GM21526 (cell line): ENCODE measurements around the gene TMEM236.
"Not testable (repeated sequence)": the region's sequence is repeated elsewhere in the genome, so short reads cannot be mapped to it uniquely, and the experiment has no call there.

Experiments used
- ATAC-seq: cut with Tn5 transposase; IDR thresholded peaks from one replicate; pipeline ENCODE4 v1.9.1; 2021; ENCODE audit warnings: moderate library complexity; ENCODE audit not compliant: unreplicated experiment, low FRiP score

TMEM236 gene, protein sequence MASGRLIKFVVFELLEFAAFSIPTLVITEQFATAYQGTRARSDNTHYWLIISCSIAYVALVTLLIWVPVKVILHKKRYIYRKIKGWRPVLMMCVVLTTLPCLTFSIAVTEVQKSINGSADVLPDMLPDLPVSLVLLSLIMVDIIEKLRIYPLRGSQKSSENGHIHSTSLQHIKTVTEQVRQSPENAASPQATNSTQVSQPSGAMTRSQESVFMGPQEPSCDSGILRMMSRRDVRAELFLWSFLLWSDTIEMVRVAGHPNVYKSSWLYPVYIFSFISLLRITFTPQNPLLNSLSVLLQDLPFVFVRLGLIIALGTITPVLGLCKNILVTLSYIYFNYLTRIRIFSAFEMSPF

DNA sequence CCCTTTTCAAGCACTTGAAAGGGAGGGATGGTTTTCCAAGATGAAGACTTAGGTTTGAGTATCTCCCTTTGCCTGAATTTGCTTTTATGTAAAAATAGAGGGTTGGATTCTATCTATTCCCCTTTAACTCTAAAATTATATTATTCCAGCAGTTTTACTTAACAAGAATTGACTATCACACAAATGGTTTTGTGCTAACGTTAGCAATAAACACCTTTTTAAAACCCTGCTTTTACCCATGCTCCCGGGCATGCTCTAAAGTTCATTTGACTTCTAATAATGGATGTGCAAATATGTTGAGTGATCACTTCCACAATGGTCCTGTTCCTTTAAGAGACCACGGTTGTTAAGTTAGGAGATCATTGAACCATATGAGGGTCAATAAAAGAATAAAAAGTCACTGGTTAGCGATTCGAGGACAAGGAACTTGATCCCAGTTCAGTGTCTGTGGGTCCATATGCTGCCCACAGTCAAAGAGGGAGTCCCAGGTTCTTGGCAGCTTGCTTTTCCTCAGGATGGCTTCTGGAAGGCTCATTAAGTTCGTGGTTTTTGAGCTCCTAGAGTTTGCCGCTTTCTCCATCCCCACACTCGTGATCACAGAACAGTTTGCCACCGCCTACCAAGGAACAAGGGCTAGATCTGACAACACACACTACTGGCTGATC, at the start of gene TMEM236:
Gene TMEM236, plus strand, starts transcription at position 421 of the 665 bp plus-strand sequence. Its CDS starts 95 bp downstream, at position 516.
- no peak for ATAC-seq

DNA sequence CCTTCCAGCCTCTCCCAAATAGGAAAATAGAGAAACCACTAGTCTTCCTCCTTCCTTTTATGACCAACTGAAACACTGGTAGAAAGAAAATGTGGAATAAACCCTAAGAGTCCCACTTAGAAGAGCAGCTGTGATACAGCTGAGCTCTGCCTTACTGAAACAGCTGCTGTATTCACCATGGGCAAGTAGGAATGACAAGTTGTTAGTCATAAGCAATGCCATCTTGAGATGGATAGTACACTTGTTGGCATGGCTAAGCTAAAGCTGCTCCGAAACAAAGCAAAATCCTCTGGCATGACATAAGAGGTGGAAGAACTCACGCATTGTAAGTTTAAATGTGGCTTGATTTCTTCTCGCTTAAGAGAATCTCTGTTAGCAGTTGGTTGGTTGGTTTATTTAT, 48.3 kb upstream of the TMEM236 start:
- ATAC-seq, result no peak

DNA sequence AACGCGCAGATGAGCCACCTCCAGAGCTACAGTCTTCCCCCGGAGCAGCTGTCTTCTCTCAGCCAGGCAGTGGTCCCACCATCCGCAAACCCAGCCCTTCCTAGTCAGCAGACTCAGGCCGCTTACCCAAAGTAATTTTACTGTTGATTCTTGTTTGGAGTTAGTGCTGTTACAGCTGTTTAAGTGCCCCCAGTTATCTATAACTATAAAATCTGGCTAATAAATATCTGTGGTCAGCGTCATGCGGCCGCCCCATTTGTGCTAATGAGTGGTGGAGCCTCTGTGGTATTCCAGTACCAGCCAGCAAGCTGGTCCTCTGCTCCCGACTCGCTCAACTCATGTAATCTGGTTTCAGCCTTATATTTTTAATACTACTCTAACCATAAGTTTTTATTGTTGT, 43.2 kb upstream of the TMEM236 start:
- no peak for ATAC-seq

DNA sequence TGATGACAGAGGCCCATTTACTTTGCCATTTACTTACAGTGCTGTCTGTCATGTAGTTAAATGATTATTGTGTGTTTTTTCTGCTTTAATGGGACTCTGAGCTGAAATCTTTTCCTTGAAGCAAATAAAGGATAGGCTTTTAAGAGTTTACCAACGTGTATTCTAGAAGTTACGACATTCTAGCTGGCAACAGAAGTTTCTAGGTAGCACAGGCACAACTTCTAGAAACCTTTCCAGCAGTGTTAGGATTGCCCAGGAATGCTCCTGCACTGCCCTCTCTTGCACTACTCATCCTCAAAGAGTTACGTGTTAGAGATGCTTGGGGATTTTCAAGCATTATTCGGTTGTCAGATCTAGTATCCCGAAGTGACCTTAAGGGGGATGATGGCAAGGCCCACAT, 42.5 kb upstream of the TMEM236 start:
- ATAC-seq, result no peak

DNA sequence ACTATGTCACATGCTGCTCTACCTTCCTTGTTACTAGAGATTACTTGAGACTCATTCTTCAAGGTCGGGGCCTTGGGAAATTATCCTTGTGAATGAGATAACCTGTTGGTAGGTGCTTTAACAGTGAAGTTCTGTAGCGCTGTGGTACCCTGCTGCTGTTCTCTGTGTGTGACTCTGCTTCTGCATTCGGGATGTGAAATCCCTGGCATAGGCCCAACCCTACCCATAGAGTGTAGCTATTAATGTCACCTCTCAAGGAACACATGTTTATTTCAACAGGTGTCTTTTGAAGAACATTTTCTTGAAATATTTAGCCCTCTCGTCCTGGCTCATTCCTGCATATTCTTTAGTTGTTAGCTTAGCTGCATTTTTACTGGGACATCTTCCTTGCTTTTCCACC, 41.8 kb upstream of the TMEM236 start:
- ATAC-seq, result no peak

DNA sequence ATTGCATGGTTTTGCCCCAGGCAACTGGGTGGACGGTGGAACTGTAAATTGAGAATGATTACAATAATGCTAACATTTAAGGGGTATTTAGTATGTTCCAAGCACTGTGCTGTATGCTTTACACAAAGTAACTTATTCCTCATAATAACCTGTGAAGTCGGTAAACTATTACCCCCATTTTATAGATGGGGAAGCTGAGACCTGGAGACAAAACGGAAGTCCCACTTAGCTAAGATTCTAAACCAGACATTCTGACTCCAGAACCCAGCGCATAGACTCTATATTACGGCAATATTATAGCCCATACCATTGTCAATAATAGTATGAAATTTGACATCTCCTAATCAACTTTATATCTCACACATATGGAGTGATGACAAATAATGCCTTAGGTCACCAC, 39.9 kb upstream of the TMEM236 start:
- no peak for ATAC-seq

DNA sequence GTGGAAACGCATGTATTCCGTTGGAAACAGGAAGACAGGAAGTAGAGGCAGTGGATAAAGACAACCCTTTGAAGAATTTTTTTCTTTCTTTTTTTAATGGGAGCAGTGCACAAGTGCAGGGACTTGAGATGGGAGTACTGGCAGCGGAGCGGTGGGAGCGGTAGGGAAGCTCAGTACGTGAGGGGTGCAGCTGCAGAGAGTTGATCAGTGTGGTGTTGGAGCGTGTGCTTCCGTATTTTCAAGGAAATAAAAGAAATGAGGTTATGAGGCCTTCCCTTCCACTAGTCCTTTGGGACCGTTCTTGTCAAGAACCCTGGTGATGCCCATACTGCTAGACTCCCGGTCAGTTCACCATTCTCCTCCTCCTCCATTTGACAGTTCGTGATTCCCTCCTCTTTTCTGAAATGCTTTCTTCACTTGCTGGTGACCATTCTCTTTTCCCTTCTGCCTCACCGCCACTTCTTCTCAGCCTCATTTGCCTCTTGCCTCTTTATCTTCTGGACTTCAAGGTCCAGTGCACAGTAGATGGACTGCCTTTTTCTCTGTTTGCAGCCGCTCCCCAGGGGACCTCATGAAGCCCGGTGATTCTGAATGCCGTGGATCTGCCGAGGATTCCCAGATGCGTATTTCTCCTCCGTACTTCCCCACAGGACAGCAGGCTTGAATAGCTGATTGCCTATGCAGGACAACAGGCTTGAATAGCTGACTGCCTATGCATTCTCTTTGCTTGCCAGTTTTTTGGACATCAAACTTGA, 39.1 kb upstream of the TMEM236 start:
- ATAC-seq, result no peak

DNA sequence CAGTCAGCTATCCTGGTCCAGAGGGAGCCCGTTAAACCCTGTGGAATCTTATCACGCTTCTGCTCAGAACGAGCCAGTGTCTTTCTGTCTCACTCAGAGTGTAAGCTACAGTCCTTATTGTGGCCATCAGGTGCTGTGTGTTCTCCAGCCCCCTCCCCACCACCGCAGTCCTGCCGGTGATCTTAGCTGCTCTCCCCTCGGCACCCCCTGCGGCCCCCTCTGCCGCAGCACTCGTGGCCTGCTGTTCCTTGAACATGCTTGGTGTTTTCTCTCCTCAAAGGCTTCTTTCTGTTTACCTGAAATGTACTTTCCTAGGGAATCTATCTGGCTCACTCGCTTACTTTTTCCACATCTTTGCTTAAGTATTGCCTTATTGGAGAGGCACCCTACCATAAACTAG, 38.2 kb upstream of the TMEM236 start:
- no peak for ATAC-seq

DNA sequence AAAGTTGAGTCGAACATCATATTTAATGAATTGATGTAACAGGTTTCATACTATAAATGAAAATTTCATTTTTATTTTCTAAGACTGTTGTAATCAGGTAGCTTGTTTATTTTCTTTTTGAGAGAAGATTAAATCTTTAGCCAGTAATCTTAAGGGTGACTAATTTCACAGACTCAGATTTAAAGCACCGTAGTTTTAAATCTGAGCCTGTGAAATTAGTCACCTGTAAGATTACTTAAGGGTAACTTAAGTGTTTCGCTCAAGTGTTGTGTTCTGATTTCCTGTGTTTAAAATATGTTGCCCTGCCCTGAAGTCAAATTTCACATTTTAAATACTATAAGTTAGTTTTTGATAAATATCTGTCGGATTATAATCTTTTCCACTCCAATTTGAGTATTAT, 35.8 kb upstream of the TMEM236 start:
- no peak for ATAC-seq

DNA sequence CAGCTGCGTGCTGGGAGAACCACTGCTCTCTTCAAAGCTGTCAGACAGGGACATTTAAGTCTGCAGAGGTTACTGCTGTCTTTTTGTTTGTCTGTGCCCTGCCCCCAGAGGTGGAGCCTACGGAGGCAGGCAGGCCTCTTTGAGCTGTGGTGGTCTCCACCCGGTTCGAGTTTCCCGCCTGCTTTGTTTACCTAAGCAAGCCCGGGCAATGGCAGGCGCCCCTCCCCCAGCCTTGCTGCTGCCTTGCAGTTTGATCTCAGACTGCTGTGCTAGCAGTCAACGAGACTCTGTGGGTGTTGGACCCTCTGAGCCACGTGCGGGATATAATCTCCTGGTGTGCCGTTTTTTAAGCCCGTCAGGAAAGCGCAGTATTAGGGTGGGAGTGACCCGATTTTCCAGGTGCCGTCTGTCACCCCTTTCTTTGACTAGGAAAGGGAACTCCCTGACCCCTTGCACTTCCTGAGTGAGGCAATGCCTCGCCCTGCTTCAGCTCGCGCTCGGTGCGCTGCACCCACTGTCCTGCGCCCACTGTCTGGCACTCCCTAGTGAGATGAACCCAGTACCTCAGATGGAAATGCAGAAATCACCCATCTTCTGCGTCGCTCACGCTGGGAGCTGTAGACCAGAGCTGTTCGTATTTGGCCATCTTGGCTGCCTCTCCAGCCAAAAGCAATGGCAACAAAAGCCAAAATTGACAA, 29.5 kb upstream of the TMEM236 start:
- ATAC-seq, result not testable (repeated sequence)

DNA sequence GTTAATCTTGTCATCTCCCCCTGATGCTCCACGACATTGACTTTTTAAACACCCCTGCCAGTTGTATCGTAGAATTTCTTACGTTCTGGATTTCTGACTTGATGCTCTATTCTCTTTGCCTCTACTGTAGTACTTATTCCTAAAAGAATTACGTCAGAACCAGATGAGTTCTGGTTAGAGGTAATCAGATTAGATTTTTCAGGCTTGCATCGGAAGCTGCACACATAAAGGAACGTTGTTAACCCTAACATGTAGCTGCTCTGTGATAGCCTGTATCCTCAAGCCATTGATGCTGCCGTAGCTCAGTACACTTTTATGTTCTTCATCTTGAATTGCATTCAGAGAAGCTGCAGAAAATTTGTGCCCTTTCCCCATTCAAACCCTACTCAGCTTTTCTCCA, 26.3 kb upstream of the TMEM236 start:
- ATAC-seq, result no peak

DNA sequence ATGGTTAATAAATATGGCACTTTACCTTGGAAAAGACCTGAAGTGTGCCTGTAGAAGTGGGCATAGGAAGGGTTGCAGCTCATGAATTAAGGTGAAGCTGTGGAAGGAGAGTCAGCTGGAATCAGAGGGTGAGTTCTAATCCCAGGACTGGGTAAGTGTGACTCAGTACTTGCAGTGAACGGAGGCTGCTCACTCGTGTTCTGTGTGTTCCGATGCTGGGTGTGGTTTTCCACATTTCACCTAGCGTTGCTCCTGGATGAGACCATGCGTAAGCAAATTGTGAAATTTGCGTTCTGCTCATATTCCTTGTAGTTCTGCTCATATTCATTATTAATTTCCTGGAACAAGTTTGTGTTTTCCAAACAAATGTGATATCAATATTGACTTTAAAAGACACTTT, 22.4 kb upstream of the TMEM236 start:
- no peak for ATAC-seq

DNA sequence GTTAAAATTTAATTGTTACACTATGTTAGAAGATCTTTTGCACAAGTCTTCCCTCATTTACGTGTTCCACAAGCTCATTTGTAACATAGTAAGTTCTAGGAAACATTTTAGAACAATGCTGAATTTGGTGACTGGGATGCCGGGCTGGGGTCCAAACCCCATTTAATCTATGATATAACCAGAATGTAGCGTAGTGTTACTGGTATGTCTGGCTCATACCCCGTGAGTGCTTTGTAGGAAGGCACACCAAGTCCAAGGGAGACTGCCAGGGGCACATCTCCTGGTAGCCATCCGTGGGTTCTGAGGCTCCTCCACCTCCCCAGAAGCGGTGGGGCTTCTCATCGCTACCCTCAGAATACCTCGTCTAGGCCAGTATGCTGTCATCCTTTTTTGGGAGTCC, 21.3 kb upstream of the TMEM236 start:
- no peak for ATAC-seq

DNA sequence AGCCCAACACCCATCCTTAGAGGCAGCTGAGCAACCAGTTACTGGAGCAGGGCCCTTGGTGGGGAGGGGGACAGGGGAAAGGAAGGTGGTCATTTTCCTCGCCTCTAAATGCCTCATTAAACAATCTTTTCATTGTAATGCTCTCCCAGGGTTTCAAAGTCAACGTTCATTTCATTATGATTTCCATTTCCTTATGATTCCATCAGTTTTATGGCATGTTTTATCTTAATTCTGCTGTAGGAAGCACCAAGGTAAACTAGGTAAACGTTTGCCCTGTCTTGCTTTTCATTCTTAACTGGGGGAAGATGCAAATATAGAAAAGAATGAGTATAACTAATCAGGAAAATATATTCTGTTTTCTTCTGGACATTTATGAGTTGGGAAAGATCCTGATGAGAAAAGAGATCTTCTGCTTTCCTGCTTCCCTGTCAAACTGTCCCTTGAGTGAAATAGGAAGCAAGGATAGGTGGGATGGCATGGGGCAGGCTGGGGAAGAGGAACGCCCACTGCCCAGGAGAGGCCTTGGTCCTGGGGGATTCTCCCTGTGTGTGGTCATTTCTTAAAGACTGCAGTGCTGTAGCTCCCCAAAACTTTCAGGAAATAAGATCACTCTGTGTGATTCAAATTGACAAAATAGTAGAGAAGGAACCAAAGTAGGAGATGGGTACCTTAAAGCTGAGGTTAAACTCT, 20.5 kb upstream of the TMEM236 start:
- ATAC-seq, result no peak

DNA sequence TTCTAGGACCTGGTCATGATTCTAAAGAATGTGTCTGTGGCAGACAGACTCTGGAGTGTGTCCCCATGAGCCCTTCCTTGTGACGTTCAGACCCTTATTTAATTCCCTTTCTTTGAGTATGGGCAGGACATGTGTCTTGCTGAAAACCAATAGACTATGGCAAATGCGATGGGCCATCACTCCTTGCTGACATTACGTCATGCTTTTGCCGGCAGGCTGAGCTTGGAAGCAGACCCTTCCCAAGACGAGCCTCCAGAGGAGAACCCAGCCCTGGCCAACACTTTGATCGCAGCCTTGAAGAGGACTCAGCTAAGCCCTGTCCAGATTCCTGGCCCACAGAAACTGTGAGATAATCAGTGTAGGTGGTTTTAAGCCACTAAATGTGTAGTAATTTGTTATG, 18.4 kb upstream of the TMEM236 start:
- no peak for ATAC-seq

DNA sequence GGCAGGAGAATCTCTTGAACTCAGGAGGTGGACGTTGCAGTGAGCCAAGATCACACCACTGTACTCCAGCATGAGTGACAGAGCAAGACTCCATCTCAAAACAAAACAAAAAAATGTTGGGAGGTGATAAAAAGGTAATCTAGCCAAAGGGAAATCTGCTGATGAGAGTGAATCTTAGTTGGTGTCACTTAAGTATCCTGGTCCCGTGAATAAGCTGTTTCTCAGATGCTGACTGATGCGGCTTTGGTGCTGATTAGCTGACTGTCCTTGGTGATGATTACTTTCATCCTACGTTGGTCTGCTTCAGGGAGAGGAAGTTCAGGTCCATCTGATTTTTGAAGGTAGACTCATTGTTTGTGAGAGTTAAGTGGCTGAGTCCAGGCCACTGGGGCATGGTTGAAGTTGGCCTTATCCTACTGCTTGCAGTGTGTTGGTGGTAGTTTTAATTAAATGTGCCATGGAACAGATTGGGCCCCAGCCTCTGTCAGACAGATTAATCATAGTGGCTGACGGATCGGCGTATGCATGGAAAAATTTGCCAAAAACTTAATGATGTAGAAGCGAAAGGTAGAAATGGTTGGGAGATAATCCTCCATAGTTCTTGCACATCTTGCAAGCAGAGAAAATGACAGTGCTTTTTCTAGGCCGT, 17.4 kb upstream of the TMEM236 start:
- ATAC-seq, result no peak

DNA sequence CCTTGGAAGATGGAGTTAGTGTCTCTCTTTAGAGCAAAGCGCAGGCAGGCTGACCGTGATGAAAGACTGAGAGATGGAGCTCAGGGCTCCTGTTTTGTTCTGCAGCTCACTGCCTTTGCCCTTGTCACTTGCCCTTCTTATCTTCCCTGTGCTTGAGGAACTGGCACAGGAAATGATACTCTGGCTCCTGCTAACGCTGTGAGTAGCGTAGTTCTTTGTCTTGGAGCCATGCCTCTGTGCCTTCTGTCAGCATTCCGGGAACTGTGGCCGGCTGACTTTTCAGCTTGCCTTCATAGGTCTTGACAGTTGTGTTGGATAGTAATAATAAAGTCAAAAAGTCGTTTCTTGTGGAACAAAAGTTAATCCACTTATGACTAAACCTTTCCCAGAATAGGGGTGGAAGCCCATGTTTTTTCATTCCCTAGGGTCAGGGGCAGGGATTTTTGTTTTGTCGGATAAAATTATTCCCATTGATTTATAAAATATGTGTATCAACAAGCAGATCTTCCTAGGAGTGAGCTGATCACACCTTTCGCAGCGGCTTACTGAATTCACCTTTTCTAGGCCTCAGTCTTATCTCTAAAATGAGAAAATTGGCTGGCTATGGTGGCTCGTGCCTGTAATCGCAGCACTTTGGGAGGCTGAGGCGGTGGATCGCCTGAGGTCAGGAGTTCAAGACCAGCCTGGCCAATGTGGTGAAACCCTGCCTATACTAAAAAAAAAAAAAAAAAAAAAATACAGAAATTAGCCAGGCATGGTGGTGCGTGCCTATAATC, 16.6 kb upstream of the TMEM236 start:
- no peak for ATAC-seq

DNA sequence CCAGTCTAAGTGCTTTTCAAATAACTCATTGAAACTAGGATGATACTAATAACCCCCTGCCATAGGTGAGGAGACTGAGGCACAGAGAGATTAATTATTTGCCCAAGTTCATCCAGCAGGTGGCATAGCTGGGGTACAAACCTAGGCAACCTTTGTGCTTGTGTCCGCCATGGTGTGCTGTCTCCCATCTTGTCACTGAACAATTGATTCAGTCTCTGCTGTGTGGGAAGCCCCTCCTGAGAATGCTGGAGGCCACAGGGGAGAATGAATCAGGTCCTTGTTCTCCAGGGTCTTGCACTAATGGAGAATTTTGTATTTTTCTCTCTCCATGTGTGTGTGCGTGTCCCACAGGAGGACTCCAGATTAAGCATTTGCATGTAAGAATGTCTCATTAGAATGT, 15.8 kb upstream of the TMEM236 start:
- no peak for ATAC-seq
